Fibroblast of lung (primary cell): Measurements from ENCODE around the gene SLC4A1AP. TPM values are rescaled to one million over a fixed set of nuclear protein-coding genes. Genes with fewer than 3 reads are reported as not detected.

Experiments used
- DNase-seq, 2 donors: peaks; one replicate each; pipeline versions ENCODE4 v3.0.0 to v3.0.0-alpha.2; 2010; ENCODE audit warnings: low read depth in 2 of 2
- H2AFZ ChIP-seq: 2 replicates; pipeline ENCODE4 v1.5.1; 2012; ENCODE audit warnings: low read length, control low read depth, inconsistent platforms
- H3K27ac ChIP-seq: 2 replicates; pipeline ENCODE4 v1.5.1; 2011; ENCODE audit warnings: low read length, control low read depth; ENCODE audit not compliant: insufficient read depth
- H3K27me3 ChIP-seq: 2 replicates; pipeline ENCODE4 v1.5.1; 2011; ENCODE audit warnings: mild to moderate bottlenecking, low read length; ENCODE audit not compliant: control insufficient read depth, insufficient read depth
- H3K36me3 ChIP-seq: 2 replicates; pipeline ENCODE4 v1.5.1; 2011; ENCODE audit warnings: low read length; ENCODE audit not compliant: control insufficient read depth, insufficient read depth
- H3K4me1 ChIP-seq: 2 replicates; pipeline ENCODE4 v1.5.1; 2011; ENCODE audit warnings: low read length; ENCODE audit not compliant: control insufficient read depth, insufficient read depth; ENCODE audit errors: extremely low read depth
- H3K4me2 ChIP-seq: 2 replicates; pipeline ENCODE4 v1.5.1; 2011; ENCODE audit warnings: low read length, control low read depth; ENCODE audit not compliant: insufficient read depth; ENCODE audit errors: extremely low read depth
- H3K4me3 ChIP-seq, 4 experiments: fragments of 200-600 bp in 1 of 4; sonication (generic) in 1 of 4; replicated peaks in 1 of 4; 2 replicates each; pipeline ENCODE4 v1.5.1; 2011 to 2016; ENCODE audit warnings: low read length in 4 of 4, low read depth in 3 of 4, mild to moderate bottlenecking in 3 of 4, control low read depth in 2 of 4, inconsistent platforms in 1 of 4, mixed read lengths in 1 of 4; ENCODE audit not compliant: insufficient read depth in 1 of 4; ENCODE audit errors: control extremely low read depth in 1 of 4
- H3K79me2 ChIP-seq: 2 replicates; pipeline ENCODE4 v1.5.1; 2012; ENCODE audit warnings: mild to moderate bottlenecking, low read length, inconsistent platforms; ENCODE audit not compliant: control insufficient read depth, insufficient read depth
- H3K9ac ChIP-seq: 2 replicates; pipeline ENCODE4 v1.5.1; 2011; ENCODE audit warnings: mild to moderate bottlenecking, low read length, control low read depth; ENCODE audit not compliant: insufficient read depth
- H3K9me3 ChIP-seq: 2 replicates; pipeline ENCODE4 v1.5.1; 2012; ENCODE audit warnings: low read depth, low read length; ENCODE audit not compliant: control insufficient read depth, insufficient read depth
- H4K20me1 ChIP-seq: 2 replicates; pipeline ENCODE4 v1.5.1; 2011; ENCODE audit warnings: low read length; ENCODE audit not compliant: control insufficient read depth, insufficient read depth; ENCODE audit errors: extremely low read depth
- EZH2 ChIP-seq: IDR thresholded peaks from 2 replicates; pipeline ENCODE4 v1.5.1; 2012; ENCODE audit warnings: low read length, control low read depth, mild to moderate bottlenecking; ENCODE audit errors: missing control alignments
- polyA plus RNA-seq, 2 donors: library from polyadenylated mRNA; depleted of rRNA in 1 of 2; stranded (reverse) in 1 of 2; unstranded in 1 of 2; fragments of >200 nt; gene quantifications; 2 replicates each; pipeline ENCODE4 v1.2.1, GENCODE V29; 2011 to 2012; ENCODE audit warnings: missing spikeins in 1 of 2
- total RNA-seq: library from RNA; depleted of rRNA; stranded (reverse); fragments of >200 nt; gene quantifications from 2 replicates; pipeline ENCODE4 v1.2.1, GENCODE V29; 2014
- TF ChIP-seq, protein P1 (sequence below), 2 donors: IDR thresholded peaks in 1 of 2; conservative IDR thresholded peaks in 1 of 2; 1 replicate in 1 of 2; 2 replicates in 1 of 2; pipeline ENCODE4 v1.5.1; 2011 to 2012; ENCODE audit warnings: low read length in 2 of 2, control low read depth in 1 of 2, inconsistent platforms in 1 of 2, low read depth in 1 of 2, mild to moderate bottlenecking in 1 of 2

Gene SLC4A1AP
- total and polyA plus RNA-seq, 2 donors (not counting 1 experiment from before 2014, with no cell fraction given), result 15.2 to 28.4 TPM

DNA sequence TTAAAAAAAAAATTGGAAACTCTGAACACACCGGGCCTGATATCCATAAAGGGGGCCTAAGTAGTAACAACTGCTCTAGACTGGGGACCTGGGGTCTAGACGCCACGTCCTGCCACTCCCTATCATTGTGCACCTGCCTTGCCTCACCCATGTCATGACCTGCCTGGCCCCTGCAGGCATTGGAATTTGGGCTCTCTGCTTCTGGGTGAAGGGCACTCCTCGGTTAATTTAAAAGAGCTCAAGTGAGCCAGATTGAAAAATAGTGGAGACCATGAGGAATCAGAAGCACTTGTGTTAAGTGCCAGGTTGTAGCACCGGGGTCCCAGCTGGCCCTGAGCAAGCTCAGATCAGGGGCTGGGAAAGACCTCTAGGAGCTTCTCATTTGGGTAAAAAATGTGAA, 48.1 kb downstream of the SLC4A1AP start:
- no peak for DNase-seq
- Histone ChIP-seq H3K79me2 (no peaks in the 10 kb centered on the region), H3K4me3 (no peak overlapping the region), H3K27ac (no peak overlapping the region), H3K4me2 (no peak overlapping the region), H4K20me1 (no peaks in the 10 kb centered on the region), H3K9me3 (no peaks in the 10 kb centered on the region), H2AFZ (no peak overlapping the region), H3K27me3 (no peaks in the 10 kb centered on the region), H3K36me3 (no peaks in the 10 kb centered on the region), H3K4me1 (peaks cover 7% of the 10 kb centered on the region), H3K9ac (no peak overlapping the region)
- no peak for TF ChIP-seq EZH2
- TF ChIP-seq, protein P1, sequence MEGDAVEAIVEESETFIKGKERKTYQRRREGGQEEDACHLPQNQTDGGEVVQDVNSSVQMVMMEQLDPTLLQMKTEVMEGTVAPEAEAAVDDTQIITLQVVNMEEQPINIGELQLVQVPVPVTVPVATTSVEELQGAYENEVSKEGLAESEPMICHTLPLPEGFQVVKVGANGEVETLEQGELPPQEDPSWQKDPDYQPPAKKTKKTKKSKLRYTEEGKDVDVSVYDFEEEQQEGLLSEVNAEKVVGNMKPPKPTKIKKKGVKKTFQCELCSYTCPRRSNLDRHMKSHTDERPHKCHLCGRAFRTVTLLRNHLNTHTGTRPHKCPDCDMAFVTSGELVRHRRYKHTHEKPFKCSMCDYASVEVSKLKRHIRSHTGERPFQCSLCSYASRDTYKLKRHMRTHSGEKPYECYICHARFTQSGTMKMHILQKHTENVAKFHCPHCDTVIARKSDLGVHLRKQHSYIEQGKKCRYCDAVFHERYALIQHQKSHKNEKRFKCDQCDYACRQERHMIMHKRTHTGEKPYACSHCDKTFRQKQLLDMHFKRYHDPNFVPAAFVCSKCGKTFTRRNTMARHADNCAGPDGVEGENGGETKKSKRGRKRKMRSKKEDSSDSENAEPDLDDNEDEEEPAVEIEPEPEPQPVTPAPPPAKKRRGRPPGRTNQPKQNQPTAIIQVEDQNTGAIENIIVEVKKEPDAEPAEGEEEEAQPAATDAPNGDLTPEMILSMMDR (conservative IDR thresholded peaks at IDR 0.05 in 1 of 2, IDR thresholded peaks at IDR 0.05 in 1 of 2; ENCODE audit: low read depth in 1 of 2, low read length in 2 of 2), result no peak

DNA sequence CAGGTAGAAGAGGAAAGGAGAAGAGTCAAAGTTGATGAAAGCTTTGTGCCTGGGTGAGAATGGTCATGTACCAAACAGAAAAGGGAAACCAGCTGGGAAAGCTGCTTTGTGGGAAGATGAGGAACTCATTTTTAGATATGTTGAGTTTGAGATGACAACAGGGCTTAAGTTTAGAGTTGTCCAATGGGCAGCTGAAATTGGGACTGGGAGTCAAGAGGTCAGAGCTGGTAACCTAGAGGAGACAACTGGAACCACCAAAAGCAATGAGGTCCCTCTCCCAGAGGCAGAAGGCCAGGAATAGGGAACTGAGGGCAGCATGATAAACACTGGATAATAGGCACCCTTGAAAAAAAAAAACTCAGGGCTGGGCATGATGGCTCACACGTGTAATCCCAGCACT, 48.8 kb downstream of the SLC4A1AP start:
- Histone ChIP-seq H3K9me3 (no peaks in the 10 kb centered on the region), H3K27me3 (no peaks in the 10 kb centered on the region), H3K4me1 (peaks cover 8% of the 10 kb centered on the region), H3K9ac (no peak overlapping the region), H3K4me3 (no peak overlapping the region), H3K4me2 (no peak overlapping the region), H3K36me3 (no peaks in the 10 kb centered on the region), H3K79me2 (no peaks in the 10 kb centered on the region), H3K27ac (no peak overlapping the region), H4K20me1 (no peaks in the 10 kb centered on the region), H2AFZ (no peak overlapping the region)
- no peak for DNase-seq
- TF ChIP-seq, protein P1 (conservative IDR thresholded peaks at IDR 0.05 in 1 of 2, IDR thresholded peaks at IDR 0.05 in 1 of 2; ENCODE audit: low read depth in 1 of 2, low read length in 2 of 2), result no peak
- TF ChIP-seq EZH2, result no peak

DNA sequence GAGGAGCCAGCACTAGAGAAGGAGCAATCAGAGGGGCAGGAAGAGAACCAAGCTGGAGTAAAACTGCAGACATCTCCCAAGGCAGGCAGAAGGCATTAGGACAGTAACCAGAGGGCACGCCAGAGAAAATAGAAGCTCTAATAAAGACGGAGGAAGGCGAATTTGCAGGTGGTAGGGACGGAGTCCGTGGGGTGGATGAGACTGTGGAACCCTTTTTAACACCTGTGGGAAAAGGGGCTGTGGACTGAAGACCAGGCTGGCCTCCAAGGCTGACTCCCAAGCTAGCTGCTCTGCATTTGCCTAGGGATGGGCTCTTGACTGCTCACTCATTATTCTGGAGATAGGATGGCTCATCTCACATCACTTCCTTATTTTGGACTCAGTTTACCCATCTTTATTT, 49.5 kb downstream of the SLC4A1AP start:
- H3K27ac ChIP-seq, result no peak overlapping the region
- no peaks in the 10 kb centered on the region for H3K36me3 ChIP-seq
- no peak overlapping the region for H3K4me3 ChIP-seq
- no peaks in the 10 kb centered on the region for H4K20me1 ChIP-seq
- DNase-seq, result no peak
- no peaks in the 10 kb centered on the region for H3K27me3 ChIP-seq
- no peak overlapping the region for H3K4me2 ChIP-seq
- no peak overlapping the region for H2AFZ ChIP-seq
- H3K79me2 ChIP-seq, result no peaks in the 10 kb centered on the region
- no peaks in the 10 kb centered on the region for H3K9me3 ChIP-seq
- no peak overlapping the region for H3K9ac ChIP-seq
- TF ChIP-seq EZH2, result no peak
- TF ChIP-seq, protein P1 (conservative IDR thresholded peaks at IDR 0.05 in 1 of 2, IDR thresholded peaks at IDR 0.05 in 1 of 2; ENCODE audit: low read depth in 1 of 2, low read length in 2 of 2), result no peak
- peaks cover 8% of the 10 kb centered on the region for H3K4me1 ChIP-seq
